GM12878 (cell line): ENCODE measurements around the gene SLF2.

Experiments used
- CHD1 ChIP-seq: IDR thresholded peaks from 2 replicates; pipeline ENCODE4 v1.6.1; 2012; ENCODE audit warnings: low read depth, low read length, improper control_type of control experiment
- FOXM1 ChIP-seq: IDR thresholded peaks from 2 replicates; pipeline ENCODE4 v1.6.1; 2012; ENCODE audit warnings: low read depth, mild to moderate bottlenecking, inconsistent platforms, low read length, moderate library complexity
- GABPA ChIP-seq: IDR thresholded peaks from 2 replicates; pipeline ENCODE4 v1.6.1; 2014; ENCODE audit warnings: antibody characterized with exemption, low read depth, mild to moderate bottlenecking, inconsistent platforms
- HDGF ChIP-seq: fragments of 450-650 bp; IDR thresholded peaks from 2 replicates; pipeline ENCODE4 v1.6.1; 2016; ENCODE audit warnings: antibody characterized with exemption
- JUNB ChIP-seq: IDR thresholded peaks from 2 replicates; pipeline ENCODE4 v1.6.1; 2016; ENCODE audit warnings: antibody characterized with exemption, mild to moderate bottlenecking
- POLR2A ChIP-seq: IDR thresholded peaks from 2 replicates; pipeline ENCODE4 v1.6.1; 2011; ENCODE audit warnings: low read depth, mild to moderate bottlenecking, low read length
- SIN3A ChIP-seq: IDR thresholded peaks from 2 replicates; pipeline ENCODE4 v1.6.1; 2012; ENCODE audit warnings: low read depth, low read length, improper control_type of control experiment
- YY1 ChIP-seq: IDR thresholded peaks from 2 replicates; pipeline ENCODE4 v1.6.1; 2011; ENCODE audit warnings: low read depth, mild to moderate bottlenecking, low read length
- TF ChIP-seq, protein P1 (sequence below), 3 experiments: IDR thresholded peaks in 2 of 3; conservative IDR thresholded peaks in 1 of 3; 2 replicates each; pipeline ENCODE4 v1.5.1; 2011; ENCODE audit warnings: low read depth in 3 of 3, low read length in 3 of 3, mild to moderate bottlenecking in 3 of 3, control low read depth in 2 of 3, moderate library complexity in 2 of 3, inconsistent platforms in 1 of 3, mixed read lengths in 1 of 3; ENCODE audit not compliant: control insufficient read depth in 2 of 3, insufficient read depth in 1 of 3; ENCODE audit errors: extremely low read depth in 1 of 3
- TF ChIP-seq, protein P2 (sequence below): IDR thresholded peaks from 2 replicates; pipeline ENCODE4 v1.6.1; 2011; ENCODE audit warnings: low read depth, low read length, improper control_type of control experiment, borderline replicate concordance
- TF ChIP-seq, protein P3 (sequence below): fragments of 450-650 bp; formaldehyde crosslinking; IDR thresholded peaks from 2 replicates; pipeline ENCODE4 v1.4.0; 2020; ENCODE audit warnings: mild to moderate bottlenecking, moderate library complexity
- TF ChIP-seq, protein P4 (sequence below): IDR thresholded peaks from 2 replicates; pipeline ENCODE4 v1.6.1; 2011; ENCODE audit warnings: low read depth, mild to moderate bottlenecking, low read length, moderate library complexity, borderline replicate concordance; ENCODE audit errors: extremely low read depth

DNA sequence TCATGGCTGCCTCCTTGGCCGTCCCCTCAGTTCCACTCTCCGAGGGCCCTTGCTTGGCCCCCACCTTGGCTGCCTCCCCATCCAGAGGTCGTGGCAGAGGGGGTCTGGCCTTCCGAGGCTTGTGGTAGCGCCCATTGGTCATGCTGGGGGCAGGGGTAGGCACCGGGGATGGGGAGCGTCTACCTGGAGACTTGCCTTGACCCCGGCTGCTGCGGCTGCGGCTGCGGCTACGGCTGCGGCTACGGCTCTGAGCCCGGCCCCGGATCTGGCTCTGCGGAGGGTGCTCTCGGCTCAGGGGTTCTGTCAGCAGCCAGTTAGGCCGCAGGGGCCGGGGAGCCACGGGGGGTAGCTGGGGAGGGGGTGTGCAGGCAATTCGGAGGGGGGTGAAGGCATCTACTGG is 97.6 kb downstream of the SLF2 start:
- TF ChIP-seq, protein P1, sequence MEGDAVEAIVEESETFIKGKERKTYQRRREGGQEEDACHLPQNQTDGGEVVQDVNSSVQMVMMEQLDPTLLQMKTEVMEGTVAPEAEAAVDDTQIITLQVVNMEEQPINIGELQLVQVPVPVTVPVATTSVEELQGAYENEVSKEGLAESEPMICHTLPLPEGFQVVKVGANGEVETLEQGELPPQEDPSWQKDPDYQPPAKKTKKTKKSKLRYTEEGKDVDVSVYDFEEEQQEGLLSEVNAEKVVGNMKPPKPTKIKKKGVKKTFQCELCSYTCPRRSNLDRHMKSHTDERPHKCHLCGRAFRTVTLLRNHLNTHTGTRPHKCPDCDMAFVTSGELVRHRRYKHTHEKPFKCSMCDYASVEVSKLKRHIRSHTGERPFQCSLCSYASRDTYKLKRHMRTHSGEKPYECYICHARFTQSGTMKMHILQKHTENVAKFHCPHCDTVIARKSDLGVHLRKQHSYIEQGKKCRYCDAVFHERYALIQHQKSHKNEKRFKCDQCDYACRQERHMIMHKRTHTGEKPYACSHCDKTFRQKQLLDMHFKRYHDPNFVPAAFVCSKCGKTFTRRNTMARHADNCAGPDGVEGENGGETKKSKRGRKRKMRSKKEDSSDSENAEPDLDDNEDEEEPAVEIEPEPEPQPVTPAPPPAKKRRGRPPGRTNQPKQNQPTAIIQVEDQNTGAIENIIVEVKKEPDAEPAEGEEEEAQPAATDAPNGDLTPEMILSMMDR (IDR thresholded peaks at IDR 0.05 in 2 of 3, conservative IDR thresholded peaks at IDR 0.05 in 1 of 3; ENCODE audit: control insufficient read depth in 2 of 3, extremely low read depth in 1 of 3, insufficient read depth in 1 of 3, low read depth in 3 of 3, low read length in 3 of 3): no peak
- TF ChIP-seq, protein P2, sequence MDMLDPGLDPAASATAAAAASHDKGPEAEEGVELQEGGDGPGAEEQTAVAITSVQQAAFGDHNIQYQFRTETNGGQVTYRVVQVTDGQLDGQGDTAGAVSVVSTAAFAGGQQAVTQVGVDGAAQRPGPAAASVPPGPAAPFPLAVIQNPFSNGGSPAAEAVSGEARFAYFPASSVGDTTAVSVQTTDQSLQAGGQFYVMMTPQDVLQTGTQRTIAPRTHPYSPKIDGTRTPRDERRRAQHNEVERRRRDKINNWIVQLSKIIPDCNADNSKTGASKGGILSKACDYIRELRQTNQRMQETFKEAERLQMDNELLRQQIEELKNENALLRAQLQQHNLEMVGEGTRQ: no peak
- TF ChIP-seq SIN3A (no peak), JUNB (no peak), POLR2A (no peak), YY1 (no peak), GABPA (no peak), CHD1 (no peak), FOXM1 (no peak), HDGF (no peak)
- TF ChIP-seq, protein P3, sequence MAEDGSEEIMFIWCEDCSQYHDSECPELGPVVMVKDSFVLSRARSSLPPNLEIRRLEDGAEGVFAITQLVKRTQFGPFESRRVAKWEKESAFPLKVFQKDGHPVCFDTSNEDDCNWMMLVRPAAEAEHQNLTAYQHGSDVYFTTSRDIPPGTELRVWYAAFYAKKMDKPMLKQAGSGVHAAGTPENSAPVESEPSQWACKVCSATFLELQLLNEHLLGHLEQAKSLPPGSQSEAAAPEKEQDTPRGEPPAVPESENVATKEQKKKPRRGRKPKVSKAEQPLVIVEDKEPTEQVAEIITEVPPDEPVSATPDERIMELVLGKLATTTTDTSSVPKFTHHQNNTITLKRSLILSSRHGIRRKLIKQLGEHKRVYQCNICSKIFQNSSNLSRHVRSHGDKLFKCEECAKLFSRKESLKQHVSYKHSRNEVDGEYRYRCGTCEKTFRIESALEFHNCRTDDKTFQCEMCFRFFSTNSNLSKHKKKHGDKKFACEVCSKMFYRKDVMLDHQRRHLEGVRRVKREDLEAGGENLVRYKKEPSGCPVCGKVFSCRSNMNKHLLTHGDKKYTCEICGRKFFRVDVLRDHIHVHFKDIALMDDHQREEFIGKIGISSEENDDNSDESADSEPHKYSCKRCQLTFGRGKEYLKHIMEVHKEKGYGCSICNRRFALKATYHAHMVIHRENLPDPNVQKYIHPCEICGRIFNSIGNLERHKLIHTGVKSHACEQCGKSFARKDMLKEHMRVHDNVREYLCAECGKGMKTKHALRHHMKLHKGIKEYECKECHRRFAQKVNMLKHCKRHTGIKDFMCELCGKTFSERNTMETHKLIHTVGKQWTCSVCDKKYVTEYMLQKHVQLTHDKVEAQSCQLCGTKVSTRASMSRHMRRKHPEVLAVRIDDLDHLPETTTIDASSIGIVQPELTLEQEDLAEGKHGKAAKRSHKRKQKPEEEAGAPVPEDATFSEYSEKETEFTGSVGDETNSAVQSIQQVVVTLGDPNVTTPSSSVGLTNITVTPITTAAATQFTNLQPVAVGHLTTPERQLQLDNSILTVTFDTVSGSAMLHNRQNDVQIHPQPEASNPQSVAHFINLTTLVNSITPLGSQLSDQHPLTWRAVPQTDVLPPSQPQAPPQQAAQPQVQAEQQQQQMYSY (CRISPR knock-in tag): no peak
- TF ChIP-seq, protein P4, sequence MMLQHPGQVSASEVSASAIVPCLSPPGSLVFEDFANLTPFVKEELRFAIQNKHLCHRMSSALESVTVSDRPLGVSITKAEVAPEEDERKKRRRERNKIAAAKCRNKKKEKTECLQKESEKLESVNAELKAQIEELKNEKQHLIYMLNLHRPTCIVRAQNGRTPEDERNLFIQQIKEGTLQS: no peak
